IPS-NIHi11 (cell line): ENCODE measurements around the gene COL26A1.
"Not testable (repeated sequence)": the region's sequence is repeated elsewhere in the genome, so short reads cannot be mapped to it uniquely, and the experiment has no call there.

ENCODE experiments used
- DNase-seq: peaks from one replicate; pipeline ENCODE4 v3.0.0; 2012; ENCODE audit warnings: mixed read lengths, low spot score

The COL26A1 gene

GRCh38 chr7:101450064-101450463, 87.4 kb downstream of the COL26A1 start:
- no peak for DNase-seq

- DNase-seq: no peak
Measured at GRCh38 chr7:101453617-101454016, 90.9 kb downstream of the COL26A1 start.

- DNase-seq: no peak
Measured at GRCh38 chr7:101457001-101457750, 94.5 kb downstream of the COL26A1 start.

GRCh38 chr7:101465131-101465530, 102.5 kb downstream of the COL26A1 start:
- DNase-seq: no peak

GRCh38 chr7:101465576-101466196, 103.0 kb downstream of the COL26A1 start:
- no peak for DNase-seq

- no peak for DNase-seq
Measured at GRCh38 chr7:101466871-101467270, 104.2 kb downstream of the COL26A1 start.

GRCh38 chr7:101468546-101469275, 106.0 kb downstream of the COL26A1 start:
- no peak for DNase-seq

GRCh38 chr7:101470668-101471487, 108.2 kb downstream of the COL26A1 start:
- DNase-seq: no peak

- no peak for DNase-seq
Measured at GRCh38 chr7:101474178-101474577, 111.5 kb downstream of the COL26A1 start.

GRCh38 chr7:101475691-101476090, 113.0 kb downstream of the COL26A1 start:
- not testable (repeated sequence) for DNase-seq

GRCh38 chr7:101479217-101479616, 116.5 kb downstream of the COL26A1 start:
- no peak for DNase-seq

GRCh38 chr7:101486056-101486432, 123.4 kb downstream of the COL26A1 start:
- not testable (repeated sequence) for DNase-seq

- peak; percentile 65 for DNase-seq
Measured at GRCh38 chr7:101486433-101487104, 123.9 kb downstream of the COL26A1 start.

- no peak for DNase-seq
Measured at GRCh38 chr7:101487105-101487458, 124.4 kb downstream of the COL26A1 start.

GRCh38 chr7:101487753-101488152, 125.1 kb downstream of the COL26A1 start:
- DNase-seq: no peak

GRCh38 chr7:101488826-101489572, 126.3 kb downstream of the COL26A1 start:
- no peak for DNase-seq

- not testable (repeated sequence) for DNase-seq
Measured at GRCh38 chr7:101490439-101490838, 127.8 kb downstream of the COL26A1 start.

- DNase-seq: not testable (repeated sequence)
Measured at GRCh38 chr7:101491442-101491841, 128.8 kb downstream of the COL26A1 start.

GRCh38 chr7:101494602-101495329, 132.1 kb downstream of the COL26A1 start:
- DNase-seq: peak; percentile 73

GRCh38 chr7:101496017-101496416, 133.3 kb downstream of the COL26A1 start:
- DNase-seq: no peak
